NCI-H2171 (cell line): Measurements from ENCODE around the gene TMEM203.

Source experiments
- DNase-seq: peaks from one replicate; lab custom pipeline; 2025; lab: John Stamatoyannopoulos, UW

The TMEM203 gene

DNA sequence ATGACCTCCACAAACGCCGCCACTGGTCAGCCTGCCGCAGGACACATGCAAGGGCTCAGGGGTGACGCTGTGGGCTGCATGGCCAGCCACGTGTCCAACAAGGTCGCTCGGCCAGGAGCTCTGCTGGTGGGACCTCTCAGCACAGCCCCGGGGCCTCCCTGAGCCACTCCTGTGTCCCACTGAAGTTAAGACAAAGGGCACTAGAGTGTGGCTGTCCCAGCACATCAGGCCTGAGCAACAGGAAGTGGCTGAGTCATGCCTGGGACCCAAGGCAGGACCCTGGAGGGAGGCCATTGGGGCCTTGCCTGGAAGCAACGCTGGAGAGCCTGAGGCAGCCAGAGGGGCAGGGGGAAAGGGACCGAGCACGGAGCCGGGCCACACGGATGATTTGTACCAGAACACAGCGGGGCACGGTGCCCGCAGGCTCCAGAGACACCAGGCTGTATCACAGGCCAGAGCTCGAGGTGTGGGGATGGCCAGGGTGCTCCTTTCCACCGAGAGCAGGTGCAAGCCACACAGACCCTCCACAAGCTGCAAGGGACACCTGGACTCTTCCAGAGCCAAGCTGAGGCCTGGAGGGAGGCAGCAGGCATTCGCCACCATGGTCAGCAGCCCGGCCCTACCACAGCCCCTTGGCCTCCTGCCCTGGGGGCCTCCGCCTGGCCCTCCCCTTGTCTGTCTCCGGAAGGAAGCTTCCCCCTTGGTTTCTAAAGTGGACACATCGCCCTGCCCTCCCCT lies 27.1 kb downstream of the TMEM203 start:
- no peak for DNase-seq

DNA sequence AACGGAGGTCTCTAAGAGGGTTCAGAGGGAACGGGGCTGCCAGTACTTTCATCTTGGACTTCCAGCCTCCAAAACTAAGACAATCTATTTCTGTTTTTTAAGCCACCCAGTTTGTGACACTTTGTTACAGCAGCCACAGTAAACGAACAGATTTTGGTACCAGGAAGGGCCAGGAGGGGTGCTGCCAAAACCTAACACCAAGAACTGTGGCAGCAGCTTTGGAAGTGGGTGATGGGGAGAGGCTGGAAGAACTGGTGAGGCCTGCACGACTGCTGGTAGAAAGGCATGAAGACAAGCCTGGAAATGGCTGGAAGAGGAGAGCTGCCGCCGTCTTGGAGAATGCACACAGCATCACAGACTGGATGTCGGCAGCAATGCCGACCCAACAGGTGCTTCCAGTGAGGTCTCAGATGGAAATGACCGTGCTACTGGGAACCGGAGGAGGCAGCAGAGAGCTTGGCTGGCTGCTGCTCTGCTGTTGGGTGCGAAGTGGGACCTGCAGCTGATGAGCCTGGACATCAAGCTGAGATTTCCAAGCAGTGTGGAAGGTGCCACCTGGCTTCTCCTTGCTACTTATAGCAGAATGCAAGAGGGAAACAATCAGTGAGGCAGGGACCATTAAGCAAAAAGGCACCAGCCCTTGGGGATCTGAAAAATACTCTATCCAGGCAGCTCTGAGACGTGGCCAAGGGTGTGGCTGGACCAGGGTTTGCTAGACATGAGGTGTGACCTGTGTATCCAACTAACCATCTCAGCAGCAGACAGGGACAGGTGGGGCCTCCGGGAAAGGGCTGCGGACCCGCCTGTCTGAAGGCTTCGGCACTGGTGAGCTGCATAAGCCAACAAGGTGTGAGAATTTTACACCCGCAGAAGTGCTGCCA lies 28.9 kb downstream of the TMEM203 start:
- peak; percentile 17 for DNase-seq

DNA sequence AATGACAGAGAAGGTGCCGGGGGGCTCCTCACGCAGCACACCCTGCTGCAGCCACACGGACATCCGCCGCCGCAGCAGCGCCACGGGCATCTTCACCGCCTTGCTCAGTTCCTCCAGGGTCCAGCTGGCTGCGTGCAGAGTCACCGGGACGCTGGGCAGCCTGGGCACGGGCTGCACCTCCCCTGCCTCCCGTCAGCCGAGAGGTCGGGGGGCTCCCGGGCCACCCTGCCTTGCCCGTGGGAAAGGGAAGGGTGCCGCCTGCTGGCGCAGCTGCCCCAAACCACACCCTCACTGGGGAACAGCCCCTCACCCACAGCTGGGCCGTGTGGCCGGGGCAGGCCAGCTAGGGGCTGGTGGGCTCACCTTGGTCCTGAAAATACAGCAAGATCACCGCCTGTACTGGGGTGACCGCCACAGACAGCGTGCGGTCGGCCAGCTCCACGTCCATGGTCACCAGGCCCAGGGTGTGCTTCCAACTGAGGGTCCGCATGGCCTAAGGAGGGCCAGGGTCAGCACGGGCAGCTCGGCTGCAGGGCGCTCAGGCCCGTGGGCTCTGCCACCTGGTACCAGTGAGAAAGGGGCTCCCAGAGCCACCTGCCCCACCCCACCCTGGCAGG lies 30.0 kb downstream of the TMEM203 start:
- DNase-seq = no peak

DNA sequence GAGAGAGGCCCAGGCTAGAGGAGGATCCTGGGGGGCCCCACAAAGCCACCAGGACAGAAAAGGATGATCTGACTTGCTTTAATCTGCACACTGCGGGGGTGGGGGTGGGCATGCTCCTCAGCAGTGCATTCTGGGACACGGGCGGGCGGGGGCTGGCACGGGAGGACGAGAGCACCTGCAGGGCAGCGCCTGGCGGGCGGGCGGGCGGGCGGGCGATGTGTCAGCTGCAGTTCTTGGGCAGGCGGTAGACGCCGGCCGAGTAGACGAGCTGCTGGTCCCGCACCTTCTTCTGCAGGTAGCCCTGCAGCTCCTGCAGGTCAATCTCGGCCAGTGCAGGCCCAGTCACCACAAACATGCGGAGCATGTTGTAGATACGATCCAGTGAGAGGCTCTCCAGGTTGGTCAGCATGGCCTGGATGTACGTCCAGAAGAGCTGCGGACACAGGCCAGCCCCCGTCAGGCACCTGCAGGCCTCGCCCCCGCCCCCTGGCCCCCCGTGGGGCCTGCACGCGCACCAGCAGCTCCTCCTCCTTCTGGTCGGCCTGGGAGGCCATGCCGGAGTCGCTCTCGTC lies 30.6 kb downstream of the TMEM203 start:
- peak; percentile 29 for DNase-seq

DNA sequence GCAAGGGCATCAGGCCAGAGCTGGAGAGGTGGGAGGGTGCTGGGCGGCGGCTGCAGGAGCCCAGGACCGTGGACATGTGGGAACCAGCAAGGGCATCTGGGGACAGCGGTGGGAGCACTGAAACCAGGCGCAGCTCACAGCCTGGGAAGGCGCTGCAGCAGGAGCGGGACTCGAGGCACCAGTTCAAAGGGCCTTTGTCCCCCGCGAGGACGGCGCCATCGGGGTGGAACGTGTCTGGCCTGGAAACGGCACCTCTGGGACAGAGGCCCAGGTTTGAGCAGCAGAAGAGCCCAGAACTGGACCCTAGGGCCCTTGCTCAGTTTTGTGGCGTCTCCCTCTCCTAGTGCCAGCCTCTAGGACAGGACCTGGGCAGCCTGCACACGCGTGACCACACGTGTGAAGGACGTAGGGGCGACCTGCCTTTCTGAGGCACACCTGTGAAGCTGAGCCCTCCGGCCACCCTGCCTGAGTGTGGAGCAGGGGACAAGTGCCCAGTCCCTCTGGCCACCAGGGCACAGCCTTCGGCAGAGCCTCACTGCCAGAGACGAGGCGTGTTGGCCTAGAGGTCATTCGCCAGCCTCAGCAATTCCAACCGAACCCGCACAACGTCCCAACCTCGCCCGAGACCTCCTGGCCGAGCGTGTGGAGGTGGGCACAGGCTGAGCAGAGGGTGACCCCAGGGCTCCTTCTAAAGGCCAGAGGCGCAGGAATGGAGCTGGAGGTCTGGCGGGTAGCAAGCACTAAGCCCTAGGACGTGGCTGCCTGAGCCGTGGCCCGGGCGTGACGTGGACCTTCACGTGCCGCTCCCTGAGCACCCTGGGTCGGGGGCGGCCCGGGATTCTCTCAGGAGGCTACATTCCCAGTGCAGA lies 31.4 kb downstream of the TMEM203 start:
- DNase-seq = no peak

DNA sequence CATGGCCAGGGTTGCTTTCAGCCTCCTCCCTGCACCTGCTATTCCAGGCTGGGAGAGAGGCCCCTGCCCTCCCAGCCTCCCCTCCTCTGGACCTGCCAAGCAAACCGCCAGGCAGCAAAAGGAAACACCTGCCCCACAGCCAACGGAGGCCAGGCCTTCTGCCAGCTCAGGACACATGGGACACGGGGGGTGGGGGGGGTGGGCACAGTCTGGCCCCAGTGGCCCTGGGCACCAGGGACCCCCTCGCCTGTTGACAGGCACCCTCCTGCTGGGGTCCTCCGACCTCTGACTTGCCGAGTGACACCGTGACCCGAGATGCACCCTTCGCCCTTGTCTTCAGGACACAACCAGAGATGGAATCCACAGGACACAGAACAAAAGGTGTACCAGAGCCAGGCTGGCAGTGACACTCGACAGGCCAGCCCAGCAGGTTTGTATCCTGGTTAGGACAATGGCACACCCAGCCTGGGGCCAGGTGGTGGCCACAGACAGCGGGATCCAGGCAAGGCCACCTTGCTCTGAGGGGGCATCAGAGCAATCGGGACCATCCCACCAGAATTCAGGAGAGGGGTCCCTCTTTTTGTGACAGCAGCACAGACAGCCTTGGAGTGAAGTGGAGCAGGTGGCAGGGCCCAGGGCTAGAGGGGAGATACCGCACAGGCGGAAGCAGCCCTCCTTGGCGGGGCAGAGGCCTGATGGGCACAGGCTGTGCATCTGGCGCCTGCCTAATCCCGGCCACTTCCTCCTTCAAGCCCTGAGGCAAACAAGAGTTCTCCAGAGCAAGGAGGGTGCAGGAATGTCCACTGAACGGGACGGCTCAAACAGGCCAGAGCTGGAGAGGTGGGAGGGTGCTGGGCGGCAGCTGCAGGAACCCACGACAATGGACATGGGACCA lies 32.3 kb downstream of the TMEM203 start:
- DNase-seq = no peak

DNA sequence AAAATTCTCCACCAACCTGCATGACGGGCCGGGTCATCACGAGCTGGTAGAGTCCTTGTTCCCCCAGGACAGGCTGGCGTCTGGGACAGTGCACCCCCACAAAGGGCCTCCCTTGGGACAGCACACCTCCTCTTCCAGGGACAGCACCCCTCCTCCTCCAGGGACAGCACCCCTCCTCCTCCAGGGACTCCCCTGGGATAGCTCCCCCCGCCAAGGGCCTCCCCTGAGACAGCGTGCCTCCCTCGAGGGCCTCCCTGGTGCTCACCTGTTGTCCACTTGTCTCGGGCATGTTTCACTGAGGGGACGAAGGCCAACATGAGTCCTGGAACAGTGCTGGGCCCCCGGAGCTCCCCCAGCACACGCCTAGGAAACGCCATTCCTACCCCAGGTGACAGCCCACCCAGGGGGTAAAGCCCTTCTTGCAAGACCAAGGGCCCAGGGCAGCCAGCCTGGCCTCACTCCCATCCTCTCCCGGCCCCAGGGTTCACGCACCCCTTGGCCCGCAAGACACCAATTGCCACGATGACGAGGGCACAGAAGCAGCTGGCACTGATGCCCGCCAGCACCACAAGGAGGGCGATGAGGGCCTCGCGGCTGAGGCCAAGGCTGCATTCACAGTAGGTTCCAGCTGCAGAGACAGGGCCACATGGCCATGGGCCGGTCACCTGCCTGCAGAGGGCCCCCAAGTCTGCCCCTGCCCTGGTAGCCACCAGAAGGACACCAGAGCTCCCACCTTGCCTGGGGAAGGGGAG lies 34.1 kb downstream of the TMEM203 start:
- no peak for DNase-seq

DNA sequence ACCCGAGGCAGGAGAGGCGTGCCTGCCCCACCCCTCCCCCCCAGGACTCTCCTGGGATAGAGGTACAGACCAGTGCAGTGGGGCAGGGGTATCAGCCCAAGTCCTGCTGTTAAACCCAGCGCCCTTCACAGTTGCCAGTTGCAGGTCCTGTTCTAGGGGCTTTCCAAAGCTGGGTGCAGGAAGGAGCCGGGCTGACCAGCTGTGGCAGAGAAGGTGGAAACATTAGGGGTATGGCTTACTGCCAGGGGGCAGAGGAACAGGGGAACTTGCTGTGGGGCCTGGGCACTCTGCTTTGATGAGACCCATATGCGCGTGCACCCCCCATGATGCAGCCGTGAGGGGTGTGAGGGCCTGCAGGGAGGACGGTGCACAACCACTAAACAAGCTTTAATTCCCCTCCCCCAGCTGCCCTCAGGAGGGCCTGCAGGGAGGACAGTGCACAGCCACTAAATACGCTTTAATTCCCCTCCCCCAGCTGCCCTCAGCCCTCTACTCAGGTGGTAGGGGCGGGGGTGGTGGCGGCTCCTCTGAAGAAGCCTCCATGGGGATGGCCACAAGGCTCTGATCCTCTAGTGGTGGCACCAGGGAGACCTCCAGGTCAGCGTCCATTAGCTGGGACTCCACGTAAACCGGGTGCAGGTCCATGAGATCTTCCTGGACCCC lies 34.8 kb downstream of the TMEM203 start:
- no peak for DNase-seq

DNA sequence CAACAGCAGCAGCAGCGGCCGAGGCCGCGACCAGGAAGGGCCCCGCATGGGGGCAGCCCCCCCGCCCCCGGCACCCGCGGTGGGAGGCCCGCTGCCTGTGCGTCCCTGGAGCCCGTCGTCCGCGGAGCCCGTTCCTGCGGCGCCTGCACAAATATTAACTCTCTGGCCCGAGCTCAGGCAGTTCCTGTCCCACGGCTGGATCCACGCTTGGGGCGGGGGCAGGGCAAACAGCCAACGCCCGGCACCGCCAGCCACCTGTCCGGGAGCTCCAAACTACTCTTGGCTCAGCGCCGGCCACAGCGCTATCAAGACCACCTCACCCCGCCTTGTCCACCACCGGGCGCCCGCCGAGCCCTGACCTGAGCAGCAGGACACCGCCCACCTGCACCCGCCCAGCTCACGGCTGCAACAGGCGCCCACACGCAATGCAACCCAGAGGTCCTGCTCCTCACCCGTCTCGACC lies 35.5 kb downstream of the TMEM203 start, which contains the start of gene LRRC26:
LRRC26 (minus strand) TSS at position 156 of the 463 bp plus-strand sequence; CDS start at position 48, 108 bp downstream.
- no peak for DNase-seq

DNA sequence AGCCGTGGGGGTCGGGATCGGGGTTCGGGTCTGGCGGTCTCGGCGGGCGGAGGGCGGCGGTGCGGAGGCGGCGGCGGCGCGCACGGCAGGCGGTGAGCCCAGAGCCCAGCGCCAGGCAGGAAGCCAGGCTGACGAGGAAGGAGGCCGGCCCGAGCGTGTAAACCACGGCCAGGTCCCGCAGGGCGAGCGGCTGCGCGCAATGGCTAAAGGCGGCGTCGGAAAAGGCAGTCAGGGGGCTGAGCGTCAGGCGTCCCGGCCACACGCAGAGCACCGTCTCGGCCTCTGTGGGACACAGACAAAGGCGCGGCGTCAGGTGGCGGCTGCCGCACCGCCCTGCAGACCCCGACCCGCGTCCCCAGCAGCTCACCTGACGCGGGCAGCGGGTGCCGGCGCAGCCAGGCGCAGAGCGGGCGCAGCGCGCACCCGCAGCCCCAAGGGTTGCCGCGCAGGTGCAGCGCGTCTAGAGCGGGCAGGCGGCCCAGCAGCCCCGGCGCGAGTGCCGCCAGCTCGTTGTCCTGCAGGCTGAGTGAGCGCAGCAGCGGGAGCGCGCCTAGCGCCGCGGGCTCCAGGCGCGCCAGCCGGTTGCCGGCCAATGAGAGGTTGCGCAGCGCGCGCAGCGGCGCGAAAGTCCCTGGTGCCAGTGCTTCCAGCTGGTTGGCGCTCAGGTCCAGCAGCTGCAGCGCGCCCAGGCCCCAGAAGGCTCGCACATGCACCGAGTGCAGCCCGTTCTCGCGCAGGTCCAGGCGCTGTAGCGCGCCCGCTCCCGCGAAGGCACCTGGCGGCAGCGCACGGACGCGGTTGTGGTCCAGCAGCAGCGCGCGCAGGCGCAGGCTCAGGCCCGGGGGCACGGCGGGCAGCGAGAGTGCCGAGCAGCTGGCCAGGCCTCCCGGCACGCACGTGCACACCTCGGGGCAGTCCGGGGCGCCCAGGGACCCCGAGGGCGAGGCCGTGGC lies 36.3 kb downstream of the TMEM203 start:
- peak; percentile 74 for DNase-seq

DNA sequence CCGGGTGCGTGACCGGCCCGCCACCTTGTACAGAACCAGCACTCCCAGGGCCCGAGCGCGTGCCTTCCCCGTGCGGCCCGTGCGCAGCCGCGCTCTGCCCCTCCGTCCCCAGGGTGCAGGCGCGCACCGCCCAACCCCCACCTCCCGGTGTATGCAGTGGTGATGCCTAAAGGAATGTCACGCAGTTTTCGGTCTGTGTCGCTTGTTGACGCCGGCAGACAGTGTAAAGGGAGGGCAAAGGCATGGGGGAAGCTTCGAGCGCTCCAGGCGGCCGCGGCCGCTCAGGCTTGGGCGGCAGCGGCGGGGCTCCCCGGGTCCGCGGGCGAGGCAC lies 36.9 kb downstream of the TMEM203 start:
- peak; percentile 33 for DNase-seq

DNA sequence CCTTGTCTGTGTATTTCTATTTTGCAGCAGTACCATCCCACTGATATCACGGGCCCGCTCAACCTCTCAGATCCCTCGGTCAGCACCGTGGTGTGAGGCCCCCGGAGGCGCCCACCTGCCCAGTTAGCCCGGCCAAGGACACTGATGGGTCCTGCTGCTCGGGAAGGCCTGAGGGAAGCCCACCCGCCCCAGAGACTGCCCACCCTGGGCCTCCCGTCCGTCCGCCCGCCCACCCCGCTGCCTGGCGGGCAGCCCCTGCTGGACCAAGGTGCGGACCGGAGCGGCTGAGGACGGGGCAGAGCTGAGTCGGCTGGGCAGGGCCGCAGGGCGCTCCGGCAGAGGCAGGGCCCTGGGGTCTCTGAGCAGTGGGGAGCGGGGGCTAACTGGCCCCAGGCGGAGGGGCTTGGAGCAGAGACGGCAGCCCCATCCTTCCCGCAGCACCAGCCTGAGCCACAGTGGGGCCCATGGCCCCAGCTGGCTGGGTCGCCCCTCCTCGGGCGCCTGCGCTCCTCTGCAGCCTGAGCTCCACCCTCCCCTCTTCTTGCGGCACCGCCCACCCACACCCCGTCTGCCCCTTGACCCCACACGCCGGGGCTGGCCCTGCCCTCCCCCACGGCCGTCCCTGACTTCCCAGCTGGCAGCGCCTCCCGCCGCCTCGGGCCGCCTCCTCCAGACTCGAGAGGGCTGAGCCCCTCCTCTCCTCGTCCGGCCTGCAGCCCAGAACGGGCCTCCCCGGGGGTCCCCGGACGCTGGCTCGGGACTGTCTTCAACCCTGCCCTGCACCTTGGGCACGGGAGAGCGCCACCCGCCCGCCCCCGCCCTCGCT lies 37.5 kb downstream of the TMEM203 start:
- peak; percentile 33 for DNase-seq

DNA sequence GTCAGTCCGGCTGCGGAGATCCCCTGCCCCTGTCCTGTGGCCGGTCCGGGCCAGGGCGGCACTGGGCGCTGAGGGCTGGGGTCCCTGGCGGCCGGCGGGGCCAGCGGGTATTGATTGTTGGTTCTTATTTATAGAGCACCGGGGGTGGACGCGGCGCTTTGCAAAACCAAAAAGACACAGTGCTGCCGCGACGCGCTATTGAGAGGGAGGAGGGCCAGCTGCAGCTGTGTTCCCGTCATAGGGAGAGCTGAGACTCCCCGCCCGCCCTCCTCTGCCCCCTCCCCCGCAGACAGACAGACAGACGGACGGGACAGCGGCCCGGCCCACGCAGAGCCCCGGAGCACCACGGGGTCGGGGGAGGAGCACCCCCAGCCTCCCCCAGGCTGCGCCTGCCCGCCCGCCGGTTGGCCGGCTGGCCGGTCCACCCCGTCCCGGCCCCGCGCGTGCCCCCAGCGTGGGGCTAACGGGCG lies 38.1 kb downstream of the TMEM203 start:
- DNase-seq = no peak

DNA sequence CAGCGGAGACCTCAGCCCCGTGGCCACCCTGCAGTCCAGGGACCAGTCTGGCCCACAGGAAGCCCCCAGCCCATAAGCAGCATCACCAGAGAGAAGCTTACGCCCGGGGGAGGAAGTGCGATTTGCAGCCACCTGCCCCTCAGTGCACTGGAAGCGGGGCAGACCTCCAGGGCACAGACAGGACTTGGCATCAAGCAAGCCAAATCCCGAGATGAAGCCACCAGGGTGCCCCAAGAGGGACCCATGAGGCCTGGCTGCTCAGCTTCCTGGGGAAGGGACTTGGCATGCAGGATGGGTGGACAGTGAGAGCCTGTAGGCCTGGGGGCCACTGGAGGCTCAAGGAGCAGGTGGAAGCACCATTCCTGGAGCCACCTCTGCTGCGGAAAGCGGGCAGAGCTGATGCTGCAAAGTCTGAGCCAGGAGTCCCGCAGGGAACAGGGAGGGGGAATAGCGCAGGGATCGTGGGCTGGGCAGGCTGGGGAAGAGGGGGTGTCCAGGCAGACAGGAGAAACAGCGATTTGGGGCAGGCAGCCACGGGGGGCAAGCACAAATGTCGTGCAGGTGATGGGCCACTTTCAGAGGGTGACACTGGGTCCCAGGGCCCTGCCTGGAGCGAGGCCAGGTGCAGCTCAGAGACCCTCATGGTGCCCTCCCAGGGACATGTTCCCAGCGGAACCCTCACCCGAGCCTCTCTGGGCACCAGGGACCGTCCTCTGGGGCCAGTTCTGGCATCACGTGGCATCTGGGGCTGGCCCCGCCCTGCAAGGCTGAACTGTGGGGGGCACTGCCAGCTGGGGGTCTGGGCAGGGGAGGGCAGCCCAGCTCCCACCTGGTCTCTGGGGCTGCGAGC lies 38.8 kb downstream of the TMEM203 start:
- DNase-seq = no peak

DNA sequence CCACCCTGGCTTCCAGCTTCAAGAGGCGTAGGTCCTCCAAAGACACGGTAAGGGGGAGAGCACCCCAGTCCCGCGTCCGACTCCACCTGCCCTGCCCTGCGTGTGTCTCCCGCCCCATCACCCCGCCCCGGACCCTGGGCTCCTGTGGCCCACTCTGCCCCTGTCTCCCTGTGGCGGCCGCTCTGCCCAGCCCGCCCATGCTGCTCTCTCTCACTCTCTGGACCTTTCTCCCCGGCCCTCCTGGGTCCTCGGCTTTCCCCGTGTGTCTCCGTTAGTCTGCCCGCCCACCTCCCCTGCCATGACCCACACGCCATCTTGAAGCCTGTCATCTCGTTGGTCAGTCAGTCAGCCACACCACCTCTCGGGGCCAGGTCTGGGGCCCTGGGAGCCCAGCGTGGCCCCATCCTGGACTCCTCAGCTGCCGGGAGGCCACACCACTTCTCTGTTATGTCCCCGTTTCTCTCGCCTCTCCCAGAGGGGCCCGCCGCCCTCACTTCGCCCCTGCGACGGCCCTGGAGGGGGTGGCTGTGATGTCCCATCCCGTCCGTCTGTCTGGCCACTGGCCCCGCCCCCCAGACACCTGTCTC lies 40.1 kb downstream of the TMEM203 start:
- no peak for DNase-seq
